SK-N-SH treated with all-trans-retinoic acid at 6 μM for 48 hours (cell line): ENCODE measurements around the gene SLC26A1.

Experiments used
- ARNTL ChIP-seq: fragments of 450-650 bp; formaldehyde crosslinking; IDR thresholded peaks from 2 replicates; pipeline ENCODE4 v1.5.0; 2020; ENCODE audit warnings: low read depth, mild to moderate bottlenecking, moderate library complexity, borderline replicate concordance
- RARB ChIP-seq: fragments of 250-450 bp; sonication (Bioruptor Pico); IDR thresholded peaks from 2 replicates; pipeline ENCODE4 v1.8.0; 2021; ENCODE audit warnings: mild to moderate bottlenecking, moderate library complexity
- ZFP30 ChIP-seq: fragments of 450-650 bp; formaldehyde crosslinking; IDR thresholded peaks from 2 replicates; pipeline ENCODE4 v1.5.0; 2022; ENCODE audit warnings: mild to moderate bottlenecking, moderate library complexity
- ZNF565 ChIP-seq: fragments of 450-650 bp; formaldehyde crosslinking; conservative IDR thresholded peaks from 2 replicates; pipeline ENCODE4 v1.5.0; 2020; ENCODE audit warnings: low read depth, mild to moderate bottlenecking, moderate library complexity
- TF ChIP-seq, protein P1 (sequence below): fragments of 250-450 bp; sonication (Bioruptor Pico); IDR thresholded peaks from 2 replicates; pipeline ENCODE4 v1.8.0; 2020; ENCODE audit warnings: mild to moderate bottlenecking, moderate library complexity, borderline replicate concordance
- TF ChIP-seq, protein P2 (sequence below): fragments of 250-450 bp; sonication (Bioruptor Pico); IDR thresholded peaks from 2 replicates; pipeline ENCODE4 v1.8.0; 2021; ENCODE audit warnings: low read depth, mild to moderate bottlenecking, moderate library complexity, borderline replicate concordance
- TF ChIP-seq, protein P3 (sequence below): fragments of 250-450 bp; sonication (Bioruptor Pico); IDR thresholded peaks from 2 replicates; pipeline ENCODE4 v1.5.0; 2020; ENCODE audit warnings: mild to moderate bottlenecking, moderate library complexity
- TF ChIP-seq, protein P4 (sequence below): fragments of 250-450 bp; sonication (Bioruptor Pico); IDR thresholded peaks from 2 replicates; pipeline ENCODE4 v1.5.1; 2020; ENCODE audit warnings: low read depth, mild to moderate bottlenecking, moderate library complexity

DNA sequence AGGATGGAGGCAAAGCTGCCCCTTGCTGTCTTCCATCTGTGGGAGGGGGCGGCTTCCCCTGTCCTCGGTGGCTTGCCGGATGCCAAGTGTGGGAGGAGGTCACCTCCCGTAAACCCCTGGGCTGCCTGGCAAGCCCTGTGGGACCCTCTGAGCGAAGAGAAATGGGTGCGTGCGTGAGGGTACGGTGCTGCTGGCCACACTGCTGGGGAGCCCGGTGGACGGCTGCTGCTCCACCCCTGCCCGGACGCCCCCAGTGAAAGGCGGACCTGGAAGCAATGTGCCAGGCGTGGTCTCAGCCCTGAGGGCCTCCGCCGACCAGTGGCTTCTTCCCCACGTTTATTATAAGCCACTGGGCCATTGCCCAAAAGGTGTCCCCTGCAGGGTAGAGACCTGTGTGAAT, 10.9 kb downstream of the SLC26A1 start:
- TF ChIP-seq RARB (CRISPR knock-in tag) (no peak), ZFP30 (CRISPR knock-in tag) (no peak), ARNTL (CRISPR knock-in tag) (no peak), ZNF565 (CRISPR knock-in tag) (no peak)
- TF ChIP-seq, protein P1, sequence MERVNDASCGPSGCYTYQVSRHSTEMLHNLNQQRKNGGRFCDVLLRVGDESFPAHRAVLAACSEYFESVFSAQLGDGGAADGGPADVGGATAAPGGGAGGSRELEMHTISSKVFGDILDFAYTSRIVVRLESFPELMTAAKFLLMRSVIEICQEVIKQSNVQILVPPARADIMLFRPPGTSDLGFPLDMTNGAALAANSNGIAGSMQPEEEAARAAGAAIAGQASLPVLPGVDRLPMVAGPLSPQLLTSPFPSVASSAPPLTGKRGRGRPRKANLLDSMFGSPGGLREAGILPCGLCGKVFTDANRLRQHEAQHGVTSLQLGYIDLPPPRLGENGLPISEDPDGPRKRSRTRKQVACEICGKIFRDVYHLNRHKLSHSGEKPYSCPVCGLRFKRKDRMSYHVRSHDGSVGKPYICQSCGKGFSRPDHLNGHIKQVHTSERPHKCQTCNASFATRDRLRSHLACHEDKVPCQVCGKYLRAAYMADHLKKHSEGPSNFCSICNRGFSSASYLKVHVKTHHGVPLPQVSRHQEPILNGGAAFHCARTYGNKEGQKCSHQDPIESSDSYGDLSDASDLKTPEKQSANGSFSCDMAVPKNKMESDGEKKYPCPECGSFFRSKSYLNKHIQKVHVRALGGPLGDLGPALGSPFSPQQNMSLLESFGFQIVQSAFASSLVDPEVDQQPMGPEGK: no peak
- TF ChIP-seq, protein P2, sequence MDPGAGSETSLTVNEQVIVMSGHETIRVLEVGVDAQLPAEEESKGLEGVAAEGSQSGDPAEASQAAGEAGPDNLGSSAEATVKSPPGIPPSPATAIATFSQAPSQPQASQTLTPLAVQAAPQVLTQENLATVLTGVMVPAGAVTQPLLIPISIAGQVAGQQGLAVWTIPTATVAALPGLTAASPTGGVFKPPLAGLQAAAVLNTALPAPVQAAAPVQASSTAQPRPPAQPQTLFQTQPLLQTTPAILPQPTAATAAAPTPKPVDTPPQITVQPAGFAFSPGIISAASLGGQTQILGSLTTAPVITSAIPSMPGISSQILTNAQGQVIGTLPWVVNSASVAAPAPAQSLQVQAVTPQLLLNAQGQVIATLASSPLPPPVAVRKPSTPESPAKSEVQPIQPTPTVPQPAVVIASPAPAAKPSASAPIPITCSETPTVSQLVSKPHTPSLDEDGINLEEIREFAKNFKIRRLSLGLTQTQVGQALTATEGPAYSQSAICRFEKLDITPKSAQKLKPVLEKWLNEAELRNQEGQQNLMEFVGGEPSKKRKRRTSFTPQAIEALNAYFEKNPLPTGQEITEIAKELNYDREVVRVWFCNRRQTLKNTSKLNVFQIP (CRISPR knock-in tag): no peak
- TF ChIP-seq, protein P3, sequence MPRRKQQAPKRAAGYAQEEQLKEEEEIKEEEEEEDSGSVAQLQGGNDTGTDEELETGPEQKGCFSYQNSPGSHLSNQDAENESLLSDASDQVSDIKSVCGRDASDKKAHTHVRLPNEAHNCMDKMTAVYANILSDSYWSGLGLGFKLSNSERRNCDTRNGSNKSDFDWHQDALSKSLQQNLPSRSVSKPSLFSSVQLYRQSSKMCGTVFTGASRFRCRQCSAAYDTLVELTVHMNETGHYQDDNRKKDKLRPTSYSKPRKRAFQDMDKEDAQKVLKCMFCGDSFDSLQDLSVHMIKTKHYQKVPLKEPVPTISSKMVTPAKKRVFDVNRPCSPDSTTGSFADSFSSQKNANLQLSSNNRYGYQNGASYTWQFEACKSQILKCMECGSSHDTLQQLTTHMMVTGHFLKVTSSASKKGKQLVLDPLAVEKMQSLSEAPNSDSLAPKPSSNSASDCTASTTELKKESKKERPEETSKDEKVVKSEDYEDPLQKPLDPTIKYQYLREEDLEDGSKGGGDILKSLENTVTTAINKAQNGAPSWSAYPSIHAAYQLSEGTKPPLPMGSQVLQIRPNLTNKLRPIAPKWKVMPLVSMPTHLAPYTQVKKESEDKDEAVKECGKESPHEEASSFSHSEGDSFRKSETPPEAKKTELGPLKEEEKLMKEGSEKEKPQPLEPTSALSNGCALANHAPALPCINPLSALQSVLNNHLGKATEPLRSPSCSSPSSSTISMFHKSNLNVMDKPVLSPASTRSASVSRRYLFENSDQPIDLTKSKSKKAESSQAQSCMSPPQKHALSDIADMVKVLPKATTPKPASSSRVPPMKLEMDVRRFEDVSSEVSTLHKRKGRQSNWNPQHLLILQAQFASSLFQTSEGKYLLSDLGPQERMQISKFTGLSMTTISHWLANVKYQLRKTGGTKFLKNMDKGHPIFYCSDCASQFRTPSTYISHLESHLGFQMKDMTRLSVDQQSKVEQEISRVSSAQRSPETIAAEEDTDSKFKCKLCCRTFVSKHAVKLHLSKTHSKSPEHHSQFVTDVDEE (CRISPR knock-in tag): no peak
- TF ChIP-seq, protein P4, sequence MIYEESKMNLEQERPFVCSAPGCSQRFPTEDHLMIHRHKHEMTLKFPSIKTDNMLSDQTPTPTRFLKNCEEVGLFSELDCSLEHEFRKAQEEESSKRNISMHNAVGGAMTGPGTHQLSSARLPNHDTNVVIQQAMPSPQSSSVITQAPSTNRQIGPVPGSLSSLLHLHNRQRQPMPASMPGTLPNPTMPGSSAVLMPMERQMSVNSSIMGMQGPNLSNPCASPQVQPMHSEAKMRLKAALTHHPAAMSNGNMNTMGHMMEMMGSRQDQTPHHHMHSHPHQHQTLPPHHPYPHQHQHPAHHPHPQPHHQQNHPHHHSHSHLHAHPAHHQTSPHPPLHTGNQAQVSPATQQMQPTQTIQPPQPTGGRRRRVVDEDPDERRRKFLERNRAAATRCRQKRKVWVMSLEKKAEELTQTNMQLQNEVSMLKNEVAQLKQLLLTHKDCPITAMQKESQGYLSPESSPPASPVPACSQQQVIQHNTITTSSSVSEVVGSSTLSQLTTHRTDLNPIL: no peak
